ENCODE results near the gene SGCA.

The SGCA gene

GRCh38 chr17:50162466-50163254 is 3.1 kb upstream of the SGCA start:
- no peak for ATAC-seq (ENCODE audit: low read depth)
- Histone ChIP-seq H3K27me3 (ENCODE audit: insufficient read depth, poor library complexity, severe bottlenecking) (no peaks in the 10 kb centered on the region), H3K27ac (ENCODE audit: poor library complexity, severe bottlenecking) (no peak overlapping the region), H3K4me1 (ENCODE audit: insufficient read depth, poor library complexity, severe bottlenecking) (no peaks in the 10 kb centered on the region), H3K36me3 (ENCODE audit: low read depth) (no peaks in the 10 kb centered on the region), H3K4me3 (ENCODE audit: severe bottlenecking) (no peak overlapping the region), H3K9me3 (ENCODE audit: severe bottlenecking) (no peaks in the 10 kb centered on the region)
- no peak for DNase-seq (ENCODE audit: low spot score)
- TF ChIP-seq CTCF (IDR thresholded peaks at IDR 0.05; ENCODE audit: poor library complexity, severe bottlenecking) = no peak

GRCh38 chr17:50163843-50164696 is 1.7 kb upstream of the SGCA start:
- DNase-seq (ENCODE audit: low spot score) = no peak
- H3K27ac ChIP-seq (ENCODE audit: poor library complexity, severe bottlenecking) = no peak overlapping the region
- no peaks in the 10 kb centered on the region for H3K9me3 ChIP-seq (ENCODE audit: severe bottlenecking)
- no peak for ATAC-seq (ENCODE audit: low read depth)
- H3K36me3 ChIP-seq (ENCODE audit: low read depth) = no peaks in the 10 kb centered on the region
- H3K4me3 ChIP-seq (ENCODE audit: severe bottlenecking) = no peak overlapping the region
- TF ChIP-seq CTCF (IDR thresholded peaks at IDR 0.05; ENCODE audit: poor library complexity, severe bottlenecking) = no peak
- H3K27me3 ChIP-seq (ENCODE audit: insufficient read depth, poor library complexity, severe bottlenecking) = no peaks in the 10 kb centered on the region
- no peaks in the 10 kb centered on the region for H3K4me1 ChIP-seq (ENCODE audit: insufficient read depth, poor library complexity, severe bottlenecking)

GRCh38 chr17:50164697-50164988 is 1.2 kb upstream of the SGCA start:
- TF ChIP-seq CTCF (IDR thresholded peaks at IDR 0.05; ENCODE audit: poor library complexity, severe bottlenecking) = no peak
- H3K9me3 ChIP-seq (ENCODE audit: severe bottlenecking) = no peaks in the 10 kb centered on the region
- DNase-seq (ENCODE audit: low spot score) (no peak), ATAC-seq (ENCODE audit: low read depth) (no peak)
- no peaks in the 10 kb centered on the region for H3K27me3 ChIP-seq (ENCODE audit: insufficient read depth, poor library complexity, severe bottlenecking)
- H3K27ac ChIP-seq (ENCODE audit: poor library complexity, severe bottlenecking) = no peak overlapping the region
- H3K4me3 ChIP-seq (ENCODE audit: severe bottlenecking) = no peak overlapping the region
- H3K4me1 ChIP-seq (ENCODE audit: insufficient read depth, poor library complexity, severe bottlenecking) = no peaks in the 10 kb centered on the region
- H3K36me3 ChIP-seq (ENCODE audit: low read depth) = no peaks in the 10 kb centered on the region

GRCh38 chr17:50165066-50165465 is 739 bp upstream of the SGCA start:
- no peaks in the 10 kb centered on the region for H3K9me3 ChIP-seq (ENCODE audit: severe bottlenecking)
- no peaks in the 10 kb centered on the region for H3K36me3 ChIP-seq (ENCODE audit: low read depth)
- no peaks in the 10 kb centered on the region for H3K27me3 ChIP-seq (ENCODE audit: insufficient read depth, poor library complexity, severe bottlenecking)
- H3K4me1 ChIP-seq (ENCODE audit: insufficient read depth, poor library complexity, severe bottlenecking) = no peaks in the 10 kb centered on the region
- ATAC-seq (ENCODE audit: low read depth) = no peak
- H3K27ac ChIP-seq (ENCODE audit: poor library complexity, severe bottlenecking) = no peak overlapping the region
- H3K4me3 ChIP-seq (ENCODE audit: severe bottlenecking) = no peak overlapping the region
- no peak for TF ChIP-seq CTCF (IDR thresholded peaks at IDR 0.05; ENCODE audit: poor library complexity, severe bottlenecking)
- DNase-seq (ENCODE audit: low spot score) = no peak

- Histone ChIP-seq H3K36me3 (ENCODE audit: low read depth) (no peaks in the 10 kb centered on the region), H3K4me3 (ENCODE audit: severe bottlenecking) (no peak overlapping the region), H3K9me3 (ENCODE audit: severe bottlenecking) (no peaks in the 10 kb centered on the region), H3K27ac (ENCODE audit: poor library complexity, severe bottlenecking) (no peak overlapping the region), H3K4me1 (ENCODE audit: insufficient read depth, poor library complexity, severe bottlenecking) (no peaks in the 10 kb centered on the region), H3K27me3 (ENCODE audit: insufficient read depth, poor library complexity, severe bottlenecking) (no peaks in the 10 kb centered on the region)
- no peak for TF ChIP-seq CTCF (IDR thresholded peaks at IDR 0.05; ENCODE audit: poor library complexity, severe bottlenecking)
- ATAC-seq (ENCODE audit: low read depth) = no peak
- DNase-seq (ENCODE audit: low spot score) = no peak
These were observed 339 bp upstream of the SGCA start for GRCh38 chr17:50165466-50165865.

Measured in RWPE2 (cell line).